ENCODE results near the gene TBC1D21.
A peak's percentile ranks its signal among the peaks of the same experiment; 100 is the strongest.

TBC1D21 gene

GRCh38 chr15:73924171-73924921 lies 51.0 kb downstream of the TBC1D21 start:
- Histone ChIP-seq H3K27me3 (ENCODE audit: control insufficient read depth, insufficient read depth, low read length) (0 out of 2 replicates have a peak, but pooled peaks cover 11% of the 10 kb centered on the region), H3K36me3 (ENCODE audit: control insufficient read depth, insufficient read depth, low read length) (no peaks in the 10 kb centered on the region), H3K9ac (ENCODE audit: low read depth, low read length) (no peak overlapping the region), H3K4me1 (ENCODE audit: control insufficient read depth, insufficient read depth, low read length) (peaks cover 50% of the 10 kb centered on the region), H3K27ac (ENCODE audit: low read depth, low read length) (peak overlapping the region; percentile 5), H3K4me3 (ENCODE audit: low read depth, low read length) (peak overlapping the region; percentile 9; the same call in 1 of the 2 replicates), H3K9me3 (ENCODE audit: control insufficient read depth, insufficient read depth, low read length) (no peaks in the 10 kb centered on the region)

GRCh38 chr15:73925848-73926218 lies 52.5 kb downstream of the TBC1D21 start:
- H3K4me1 ChIP-seq (ENCODE audit: control insufficient read depth, insufficient read depth, low read length) = peaks cover 50% of the 10 kb centered on the region
- peak overlapping the region; percentile 65; the same call in 1 of the 2 replicates for H3K4me3 ChIP-seq (ENCODE audit: low read depth, low read length)
- H3K9me3 ChIP-seq (ENCODE audit: control insufficient read depth, insufficient read depth, low read length) = no peaks in the 10 kb centered on the region
- 0 out of 2 replicates have a peak, but pooled peaks cover 11% of the 10 kb centered on the region for H3K27me3 ChIP-seq (ENCODE audit: control insufficient read depth, insufficient read depth, low read length)
- no peaks in the 10 kb centered on the region for H3K36me3 ChIP-seq (ENCODE audit: control insufficient read depth, insufficient read depth, low read length)
- H3K27ac ChIP-seq (ENCODE audit: low read depth, low read length) = no peak overlapping the region
- H3K9ac ChIP-seq (ENCODE audit: low read depth, low read length) = no peak overlapping the region

DNA sequence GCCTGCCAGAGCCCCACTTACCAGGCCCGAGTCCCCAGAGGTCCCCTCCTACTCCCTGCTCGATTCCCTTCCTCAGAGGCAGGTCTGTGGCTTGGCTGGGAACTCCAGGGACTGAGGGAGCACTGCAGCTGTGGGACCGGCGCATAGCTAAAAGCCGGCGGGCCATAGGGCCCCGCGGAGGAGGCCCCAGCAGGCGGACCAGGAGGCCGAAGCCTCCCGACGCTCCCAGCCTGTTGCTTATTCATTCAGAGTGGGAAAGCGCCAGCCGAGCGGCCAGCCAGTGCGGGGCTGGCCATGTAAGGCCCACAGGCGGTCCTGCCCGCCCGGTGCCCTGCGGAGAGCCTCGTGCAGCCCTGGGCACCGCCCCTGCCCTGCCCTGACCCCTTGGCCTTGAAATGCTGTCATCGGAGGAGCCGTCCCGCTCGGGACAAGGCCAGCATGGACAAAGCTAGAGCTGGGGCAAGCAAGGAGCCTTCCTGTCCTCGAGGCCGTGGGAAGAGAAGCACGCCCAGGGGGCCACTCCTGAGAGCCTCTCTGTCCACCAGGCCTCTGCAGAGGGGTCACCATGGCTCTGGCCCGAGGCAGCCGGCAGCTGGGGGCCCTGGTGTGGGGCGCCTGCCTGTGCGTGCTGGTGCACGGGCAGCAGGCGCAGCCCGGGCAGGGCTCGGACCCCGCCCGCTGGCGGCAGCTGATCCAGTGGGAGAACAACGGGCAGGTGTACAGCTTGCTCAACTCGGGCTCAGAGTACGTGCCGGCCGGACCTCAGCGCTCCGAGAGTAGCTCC lies 53.0 kb downstream of the TBC1D21 start, which contains the start of gene LOXL1:
Gene LOXL1 (plus strand): TSS at position 244 of the 784 bp plus-strand sequence. CDS start 322 bp downstream, at position 566.
- H3K9ac ChIP-seq (ENCODE audit: low read depth, low read length) = no peak within 1 kb of the TSS
- H3K27me3 ChIP-seq (ENCODE audit: control insufficient read depth, insufficient read depth, low read length) = 0 out of 2 replicates have a peak, but pooled peaks cover 11% of the 10 kb centered on the region
- H3K4me3 ChIP-seq (ENCODE audit: low read depth, low read length) = peak within 1 kb of the TSS; percentile 65
- no peaks in the 10 kb centered on the region for H3K9me3 ChIP-seq (ENCODE audit: control insufficient read depth, insufficient read depth, low read length)
- peak within 1 kb of the TSS; percentile 39 for H3K27ac ChIP-seq (ENCODE audit: low read depth, low read length)
- peaks cover 50% of the 10 kb centered on the region for H3K4me1 ChIP-seq (ENCODE audit: control insufficient read depth, insufficient read depth, low read length)
- H3K36me3 ChIP-seq (ENCODE audit: control insufficient read depth, insufficient read depth, low read length) = no peaks in the 10 kb centered on the region

DNA sequence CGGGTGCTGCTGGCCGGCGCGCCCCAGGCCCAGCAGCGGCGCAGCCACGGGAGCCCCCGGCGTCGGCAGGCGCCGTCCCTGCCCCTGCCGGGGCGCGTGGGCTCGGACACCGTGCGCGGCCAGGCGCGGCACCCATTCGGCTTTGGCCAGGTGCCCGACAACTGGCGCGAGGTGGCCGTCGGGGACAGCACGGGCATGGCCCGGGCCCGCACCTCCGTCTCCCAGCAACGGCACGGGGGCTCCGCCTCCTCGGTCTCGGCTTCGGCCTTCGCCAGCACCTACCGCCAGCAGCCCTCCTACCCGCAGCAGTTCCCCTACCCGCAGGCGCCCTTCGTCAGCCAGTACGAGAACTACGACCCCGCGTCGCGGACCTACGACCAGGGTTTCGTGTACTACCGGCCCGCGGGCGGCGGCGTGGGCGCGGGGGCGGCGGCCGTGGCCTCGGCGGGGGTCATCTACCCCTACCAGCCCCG lies 53.7 kb downstream of the TBC1D21 start:
- Histone ChIP-seq H3K36me3 (ENCODE audit: control insufficient read depth, insufficient read depth, low read length) (no peaks in the 10 kb centered on the region), H3K9ac (ENCODE audit: low read depth, low read length) (no peak overlapping the region), H3K27me3 (ENCODE audit: control insufficient read depth, insufficient read depth, low read length) (0 out of 2 replicates have a peak, but pooled peaks cover 11% of the 10 kb centered on the region), H3K4me3 (ENCODE audit: low read depth, low read length) (peak overlapping the region; percentile 65), H3K4me1 (ENCODE audit: control insufficient read depth, insufficient read depth, low read length) (peaks cover 44% of the 10 kb centered on the region), H3K27ac (ENCODE audit: low read depth, low read length) (no peak overlapping the region), H3K9me3 (ENCODE audit: control insufficient read depth, insufficient read depth, low read length) (no peaks in the 10 kb centered on the region)

- 0 out of 2 replicates have a peak, but pooled peaks cover 11% of the 10 kb centered on the region for H3K27me3 ChIP-seq (ENCODE audit: control insufficient read depth, insufficient read depth, low read length)
- no peaks in the 10 kb centered on the region for H3K9me3 ChIP-seq (ENCODE audit: control insufficient read depth, insufficient read depth, low read length)
- peak overlapping the region; percentile 65 for H3K4me3 ChIP-seq (ENCODE audit: low read depth, low read length)
- no peak overlapping the region for H3K27ac ChIP-seq (ENCODE audit: low read depth, low read length)
- H3K36me3 ChIP-seq (ENCODE audit: control insufficient read depth, insufficient read depth, low read length) = no peaks in the 10 kb centered on the region
- H3K9ac ChIP-seq (ENCODE audit: low read depth, low read length) = no peak overlapping the region
- peaks cover 38% of the 10 kb centered on the region for H3K4me1 ChIP-seq (ENCODE audit: control insufficient read depth, insufficient read depth, low read length)
Observed at GRCh38 chr15:73927476-73928240, 54.3 kb downstream of the TBC1D21 start.

DNA sequence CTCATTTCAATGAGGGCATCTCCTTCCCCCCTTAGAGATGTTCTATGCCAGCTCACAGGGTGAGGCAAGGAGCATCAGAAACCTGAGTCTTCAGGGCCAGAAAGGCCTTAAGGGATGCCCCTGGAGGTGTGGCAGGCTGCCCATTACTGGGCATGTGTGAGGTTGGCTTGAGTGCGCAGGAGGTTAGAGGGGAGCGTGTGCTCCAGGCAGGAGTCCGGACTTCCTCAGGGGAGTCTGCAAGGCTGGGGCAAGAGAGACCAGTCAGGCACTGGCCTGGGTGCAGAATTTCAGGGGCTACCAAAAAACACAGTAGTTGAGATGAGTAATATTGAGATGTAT lies 54.8 kb downstream of the TBC1D21 start:
- Histone ChIP-seq H3K27me3 (ENCODE audit: control insufficient read depth, insufficient read depth, low read length) (0 out of 2 replicates have a peak, but pooled peaks cover 10% of the 10 kb centered on the region), H3K27ac (ENCODE audit: low read depth, low read length) (no peak overlapping the region), H3K9ac (ENCODE audit: low read depth, low read length) (no peak overlapping the region), H3K9me3 (ENCODE audit: control insufficient read depth, insufficient read depth, low read length) (no peaks in the 10 kb centered on the region), H3K36me3 (ENCODE audit: control insufficient read depth, insufficient read depth, low read length) (no peaks in the 10 kb centered on the region), H3K4me1 (ENCODE audit: control insufficient read depth, insufficient read depth, low read length) (peaks cover 33% of the 10 kb centered on the region), H3K4me3 (ENCODE audit: low read depth, low read length) (peak overlapping the region; percentile 65)

- Histone ChIP-seq H3K27ac (ENCODE audit: low read depth, low read length) (no peak overlapping the region), H3K4me3 (ENCODE audit: low read depth, low read length) (no peak overlapping the region), H3K27me3 (ENCODE audit: control insufficient read depth, insufficient read depth, low read length) (0 out of 2 replicates have a peak, but pooled peaks cover 5% of the 10 kb centered on the region), H3K9ac (ENCODE audit: low read depth, low read length) (no peak overlapping the region), H3K9me3 (ENCODE audit: control insufficient read depth, insufficient read depth, low read length) (no peaks in the 10 kb centered on the region), H3K36me3 (ENCODE audit: control insufficient read depth, insufficient read depth, low read length) (no peaks in the 10 kb centered on the region), H3K4me1 (ENCODE audit: control insufficient read depth, insufficient read depth, low read length) (peaks cover 24% of the 10 kb centered on the region)
Observed at GRCh38 chr15:73928971-73929627, 55.7 kb downstream of the TBC1D21 start.

DNA sequence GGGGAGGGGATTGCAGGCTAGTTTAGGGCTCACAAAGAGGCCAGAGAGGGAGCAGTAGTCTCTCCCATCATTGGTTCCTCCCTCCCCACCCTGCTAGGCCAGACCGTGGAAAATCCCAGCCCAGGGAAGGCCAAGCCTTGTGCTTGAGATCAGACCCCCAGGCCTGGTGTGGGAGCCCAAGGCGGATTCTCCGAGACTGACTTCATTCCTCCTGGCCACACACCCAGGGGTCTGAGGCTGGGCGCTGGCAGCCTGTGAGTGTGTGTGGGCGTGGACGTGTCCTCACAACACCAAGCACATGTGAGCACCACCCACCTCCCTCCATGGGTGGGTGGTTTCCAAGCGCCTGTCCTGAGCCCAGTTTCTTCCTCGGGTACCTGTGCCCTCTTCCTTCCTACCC lies 57.0 kb downstream of the TBC1D21 start:
- 0 out of 2 replicates have a peak, but pooled peaks cover 2% of the 10 kb centered on the region for H3K27me3 ChIP-seq (ENCODE audit: control insufficient read depth, insufficient read depth, low read length)

DNA sequence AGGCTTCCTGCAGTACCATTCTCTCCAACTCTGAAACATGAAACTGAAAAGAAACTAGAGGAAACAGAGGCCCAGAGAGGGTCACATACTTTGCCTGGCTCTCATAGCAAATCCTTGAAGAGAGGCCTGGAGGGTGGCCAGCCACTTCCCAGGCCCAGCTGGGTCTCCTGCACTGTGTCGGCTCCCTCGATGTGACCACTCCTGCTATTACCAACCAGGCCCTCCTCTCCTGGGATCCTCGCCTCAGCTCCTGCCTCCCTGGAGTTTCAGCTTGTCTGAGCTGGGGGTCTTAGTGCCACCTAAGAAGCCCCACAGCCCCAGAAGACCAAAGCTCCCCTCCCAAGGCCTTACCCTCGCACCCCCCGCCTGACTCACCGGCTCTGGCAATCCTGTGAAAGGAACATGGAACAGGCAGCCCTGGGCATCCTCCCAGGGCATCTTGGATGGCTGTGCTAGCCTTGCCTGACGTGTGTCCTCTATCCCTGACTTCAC lies 57.5 kb downstream of the TBC1D21 start:
- Histone ChIP-seq H3K36me3 (ENCODE audit: control insufficient read depth, insufficient read depth, low read length) (no peaks in the 10 kb centered on the region), H3K9me3 (ENCODE audit: control insufficient read depth, insufficient read depth, low read length) (no peaks in the 10 kb centered on the region), H3K27ac (ENCODE audit: low read depth, low read length) (no peak overlapping the region), H3K9ac (ENCODE audit: low read depth, low read length) (no peak overlapping the region), H3K4me1 (ENCODE audit: control insufficient read depth, insufficient read depth, low read length) (peaks cover 6% of the 10 kb centered on the region), H3K4me3 (ENCODE audit: low read depth, low read length) (no peak overlapping the region), H3K27me3 (ENCODE audit: control insufficient read depth, insufficient read depth, low read length) (no peaks in the 10 kb centered on the region)

More for the DNA sequence above, 57.0 kb downstream of the TBC1D21 start:
- Histone ChIP-seq H3K9me3 (ENCODE audit: control insufficient read depth, insufficient read depth, low read length) (no peaks in the 10 kb centered on the region), H3K4me1 (ENCODE audit: control insufficient read depth, insufficient read depth, low read length) (peaks cover 11% of the 10 kb centered on the region), H3K4me3 (ENCODE audit: low read depth, low read length) (no peak overlapping the region), H3K27ac (ENCODE audit: low read depth, low read length) (no peak overlapping the region), H3K36me3 (ENCODE audit: control insufficient read depth, insufficient read depth, low read length) (no peaks in the 10 kb centered on the region), H3K9ac (ENCODE audit: low read depth, low read length) (no peak overlapping the region)

GRCh38 chr15:73931441-73931840 lies 58.1 kb downstream of the TBC1D21 start:
- Histone ChIP-seq H3K9me3 (ENCODE audit: control insufficient read depth, insufficient read depth, low read length) (no peaks in the 10 kb centered on the region), H3K27me3 (ENCODE audit: control insufficient read depth, insufficient read depth, low read length) (no peaks in the 10 kb centered on the region), H3K4me3 (ENCODE audit: low read depth, low read length) (no peak overlapping the region), H3K9ac (ENCODE audit: low read depth, low read length) (no peak overlapping the region), H3K4me1 (ENCODE audit: control insufficient read depth, insufficient read depth, low read length) (peaks cover 7% of the 10 kb centered on the region), H3K27ac (ENCODE audit: low read depth, low read length) (no peak overlapping the region), H3K36me3 (ENCODE audit: control insufficient read depth, insufficient read depth, low read length) (no peaks in the 10 kb centered on the region)

Data from HUES48 (cell line).